NCI-H345 treated with DMSO at 0.1 percent for 48 hours (cell line): ENCODE measurements around the gene HUWE1.
A peak's percentile ranks its signal among the peaks of the same experiment; 100 is the strongest.
"Not testable (repeated sequence)": the region's sequence is repeated elsewhere in the genome, so short reads cannot be mapped to it uniquely, and the experiment has no call there.

Experiments used
- DNase-seq: peaks from one replicate; lab custom pipeline; 2025; ENCODE audit not compliant: unreplicated experiment; lab: John Stamatoyannopoulos, UW

Gene HUWE1

DNA sequence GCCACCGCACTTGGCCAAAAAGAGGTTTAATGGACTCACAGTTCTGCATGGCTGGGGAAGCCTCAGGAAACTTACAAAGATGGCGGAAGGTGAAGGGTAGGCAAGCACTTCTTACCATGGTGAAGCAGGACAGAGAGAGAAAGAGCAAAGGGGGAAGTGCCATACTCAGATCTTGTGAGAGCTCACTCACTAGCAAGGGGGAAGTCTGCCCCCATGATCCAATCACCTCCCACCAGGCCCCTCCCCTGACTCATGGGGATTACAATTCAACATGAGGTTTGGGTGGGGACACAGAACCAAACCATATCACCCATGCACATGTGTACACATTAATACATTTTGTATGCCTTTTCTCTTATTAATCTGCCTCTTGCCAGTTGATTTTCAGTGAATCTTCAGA is 175.2 kb downstream of the HUWE1 start:
- no peak for DNase-seq

- DNase-seq: not testable (repeated sequence)
Measured at GRCh38 chrX:53504035-53504434, 182.5 kb downstream of the HUWE1 start.

DNA sequence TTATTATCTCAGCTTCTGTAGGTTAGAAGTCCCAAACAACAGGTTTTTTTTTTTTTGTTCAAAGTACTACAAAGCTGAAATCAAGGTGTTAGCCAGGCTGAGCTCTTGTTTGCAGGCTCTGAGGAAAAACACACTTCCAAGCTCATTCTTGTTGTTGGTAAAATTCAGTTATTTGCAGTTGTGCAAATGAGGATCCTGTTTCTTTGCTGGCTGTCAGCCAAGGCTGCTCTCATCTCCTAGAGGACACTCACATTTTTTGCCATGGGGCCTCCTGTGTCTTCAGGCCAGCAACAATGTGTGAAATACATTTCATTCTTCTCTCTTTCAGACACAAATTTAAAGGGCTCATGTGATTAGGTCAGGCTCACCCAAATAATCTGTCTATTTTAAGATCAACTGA is 192.1 kb downstream of the HUWE1 start:
- peak; percentile 43 for DNase-seq

DNA sequence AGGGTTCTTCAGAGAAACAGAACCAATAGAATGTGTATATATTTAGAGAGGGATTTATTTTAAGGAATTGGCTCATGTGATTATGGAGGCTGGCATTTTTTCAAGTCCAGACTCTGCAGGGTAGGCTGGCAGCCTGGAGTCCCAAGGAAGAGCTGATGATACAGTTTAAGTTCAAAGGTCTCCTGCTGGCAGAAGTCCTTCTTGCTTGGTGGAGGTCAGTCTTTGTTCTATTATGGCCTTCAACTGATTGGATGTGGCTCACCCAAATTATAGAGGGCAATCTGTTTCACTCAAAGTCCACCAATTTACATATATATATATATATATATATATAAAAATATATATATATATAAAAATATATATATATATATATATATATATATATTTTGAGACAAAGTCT is 200.2 kb downstream of the HUWE1 start:
- DNase-seq: no peak

DNA sequence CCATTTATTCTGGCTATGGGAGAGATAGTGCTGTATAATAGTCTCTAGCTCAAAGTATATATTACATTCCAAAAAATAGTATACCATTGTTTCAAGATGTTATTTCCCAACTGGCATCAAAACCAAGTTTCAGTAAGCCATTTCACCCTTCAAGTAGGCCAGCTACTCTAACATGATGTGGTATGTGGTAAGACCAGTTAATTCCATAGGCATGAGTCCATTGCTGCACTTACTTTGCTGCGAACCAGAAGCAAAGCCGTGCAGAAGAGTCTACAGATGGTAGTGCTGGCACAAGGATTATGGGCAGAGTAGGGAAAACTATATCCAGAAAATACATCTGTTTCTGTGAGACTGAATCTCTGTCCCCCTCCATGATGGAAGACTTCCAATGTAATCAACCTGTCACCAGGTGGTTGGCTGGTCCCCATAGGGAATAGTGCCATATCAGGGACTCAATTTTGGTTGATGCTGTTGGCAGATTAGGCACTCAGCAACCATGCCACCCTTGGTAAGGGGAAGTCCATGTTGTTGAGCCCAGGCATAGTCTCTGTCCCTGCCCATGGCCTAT is 202.6 kb downstream of the HUWE1 start:
- no peak for DNase-seq

DNA sequence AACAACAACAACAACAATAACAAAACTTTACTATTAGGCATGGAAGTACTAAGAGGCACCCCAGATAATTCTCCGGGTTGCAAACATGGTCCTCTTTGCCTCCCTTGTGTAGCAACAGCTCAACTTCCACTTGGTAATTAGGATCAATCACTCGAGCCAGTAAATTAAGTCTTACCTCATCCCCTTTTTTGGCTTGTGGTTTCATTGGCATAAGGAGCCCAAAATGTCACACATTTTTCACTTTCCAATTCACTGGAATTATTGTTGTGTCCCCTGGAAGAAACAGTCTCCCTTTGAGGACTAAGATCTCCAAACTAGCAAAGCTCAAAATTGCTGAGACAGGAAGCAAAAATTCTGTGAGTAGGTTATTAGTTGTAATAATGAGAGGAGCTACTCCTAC is 203.1 kb downstream of the HUWE1 start:
- no peak for DNase-seq
